Smooth muscle cell (in vitro differentiated cells): Measurements from ENCODE around the gene KIF3A. TPM values are rescaled to one million over a fixed set of nuclear protein-coding genes. Genes with fewer than 3 reads are reported as not detected.
A peak's percentile ranks its signal among the peaks of the same experiment; 100 is the strongest.

Source experiments
- DNase-seq: peaks from one replicate; lab custom pipeline; 2025; ENCODE audit not compliant: unreplicated experiment; lab: John Stamatoyannopoulos, UW
- H2AFZ ChIP-seq: fragments of 200-600 bp; sonication (generic); 2 replicates; pipeline ENCODE4 v1.6.0; 2016; ENCODE audit warnings: antibody characterized with exemption, low read depth, mild to moderate bottlenecking
- H3F3A ChIP-seq: fragments of 200-600 bp; sonication (generic); 2 replicates; pipeline ENCODE4 v1.6.0; 2017; ENCODE audit warnings: antibody characterized with exemption, low read depth
- H3K27ac ChIP-seq: fragments of 200-600 bp; sonication (generic); 2 replicates; pipeline ENCODE4 v1.5.1; 2016; ENCODE audit warnings: low read depth, mild to moderate bottlenecking
- H3K27me3 ChIP-seq: fragments of 200-600 bp; sonication (generic); 2 replicates; pipeline ENCODE4 v1.6.1; 2016; ENCODE audit warnings: low read depth, mild to moderate bottlenecking
- H3K36me3 ChIP-seq: fragments of 200-600 bp; sonication (generic); 2 replicates; pipeline ENCODE4 v1.5.1; 2016; ENCODE audit warnings: low read depth
- H3K4me1 ChIP-seq: fragments of 200-600 bp; sonication (generic); 2 replicates; pipeline ENCODE4 v1.5.1; 2016; ENCODE audit warnings: low read depth
- H3K4me2 ChIP-seq: fragments of 200-600 bp; sonication (generic); 2 replicates; pipeline ENCODE4 v1.6.0; 2016; ENCODE audit warnings: mild to moderate bottlenecking
- H3K4me3 ChIP-seq: fragments of 200-600 bp; sonication (generic); 2 replicates; pipeline ENCODE4 v1.5.1; 2016; ENCODE audit warnings: mild to moderate bottlenecking
- H3K79me2 ChIP-seq: fragments of 200-600 bp; sonication (generic); 2 replicates; pipeline ENCODE4 v1.6.0; 2016; ENCODE audit warnings: low read depth, mild to moderate bottlenecking
- H3K9ac ChIP-seq: fragments of 200-600 bp; sonication (generic); 2 replicates; pipeline ENCODE4 v1.6.0; 2016; ENCODE audit warnings: low read depth
- H3K9me3 ChIP-seq: fragments of 200-600 bp; sonication (generic); replicated peaks from 2 replicates; pipeline ENCODE4 v1.5.1; 2016; ENCODE audit warnings: low read depth
- H4K20me1 ChIP-seq: fragments of 200-600 bp; sonication (generic); 2 replicates; pipeline ENCODE4 v1.6.0; 2016; ENCODE audit warnings: low read depth
- WGBS: methylation state at CpG from one replicate; pipeline ENCODE4 v1.1.7; 2016; ENCODE audit warnings: low lambda C conversion rate; 5-methylcytosine and 5-hydroxymethylcytosine counted together
- polyA plus RNA-seq: library from polyadenylated mRNA; unstranded; fragments of >200 nt; fragmentation: Nextera tagmentation; extraction: Ambion mirVana; gene quantifications from 2 replicates; pipeline ENCODE4 v1.2.1, GENCODE V29; 2016
- total RNA-seq: library from RNA; depleted of rRNA; stranded (reverse); fragments of >200 nt; gene quantifications from 2 replicates; pipeline ENCODE4 v1.2.3, GENCODE V29; 2014
- TF ChIP-seq, protein P1 (sequence below): fragments of 200-600 bp; sonication (generic); IDR thresholded peaks from 2 replicates; pipeline ENCODE4 v1.5.1; 2017; ENCODE audit warnings: borderline replicate concordance, mild to moderate bottlenecking, antibody characterized with exemption; ENCODE audit not compliant: insufficient read depth, poor library complexity, severe bottlenecking

The KIF3A gene
- total and polyA plus RNA-seq, 2 experiments from 2014 or later: 12.6 to 21.4 TPM

DNA sequence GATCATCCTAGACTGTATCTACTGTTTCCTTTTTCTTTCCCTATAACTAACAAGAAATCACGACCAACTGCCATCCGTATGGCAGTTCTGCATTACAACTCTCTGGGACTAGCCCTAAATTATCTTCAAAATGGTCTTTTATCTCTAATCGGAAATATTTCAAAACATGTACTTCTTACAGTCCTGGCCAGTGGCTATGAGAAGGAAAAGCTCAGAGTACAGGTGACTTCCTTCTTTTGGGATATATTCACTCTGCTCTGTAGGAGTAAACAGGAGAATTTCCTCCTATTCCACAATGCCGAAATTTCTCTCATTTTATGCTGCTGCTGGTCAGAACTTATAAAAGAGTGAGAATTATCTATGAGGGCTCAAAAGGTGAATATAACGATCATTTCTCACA, 41.5 kb upstream of the KIF3A start:
- H3K27ac ChIP-seq: no peak overlapping the region
- no peaks in the 10 kb centered on the region for H3K36me3 ChIP-seq
- peaks cover 13% of the 10 kb centered on the region for H3K4me1 ChIP-seq
- H3F3A ChIP-seq: no peaks in the 10 kb centered on the region
- DNase-seq: no peak
- peaks cover 29% of the 10 kb centered on the region for H3K79me2 ChIP-seq
- 89% methylated on average over 5 of the region's 5 CpGs for WGBS
- H3K4me2 ChIP-seq: no peak overlapping the region
- peaks cover 20% of the 10 kb centered on the region for H4K20me1 ChIP-seq
- H3K27me3 ChIP-seq: no peaks in the 10 kb centered on the region
- no peak overlapping the region for H2AFZ ChIP-seq
- H3K9ac ChIP-seq: no peak overlapping the region
- no peak overlapping the region for H3K4me3 ChIP-seq
- H3K9me3 ChIP-seq: no peaks in the 10 kb centered on the region
- TF ChIP-seq, protein P1, sequence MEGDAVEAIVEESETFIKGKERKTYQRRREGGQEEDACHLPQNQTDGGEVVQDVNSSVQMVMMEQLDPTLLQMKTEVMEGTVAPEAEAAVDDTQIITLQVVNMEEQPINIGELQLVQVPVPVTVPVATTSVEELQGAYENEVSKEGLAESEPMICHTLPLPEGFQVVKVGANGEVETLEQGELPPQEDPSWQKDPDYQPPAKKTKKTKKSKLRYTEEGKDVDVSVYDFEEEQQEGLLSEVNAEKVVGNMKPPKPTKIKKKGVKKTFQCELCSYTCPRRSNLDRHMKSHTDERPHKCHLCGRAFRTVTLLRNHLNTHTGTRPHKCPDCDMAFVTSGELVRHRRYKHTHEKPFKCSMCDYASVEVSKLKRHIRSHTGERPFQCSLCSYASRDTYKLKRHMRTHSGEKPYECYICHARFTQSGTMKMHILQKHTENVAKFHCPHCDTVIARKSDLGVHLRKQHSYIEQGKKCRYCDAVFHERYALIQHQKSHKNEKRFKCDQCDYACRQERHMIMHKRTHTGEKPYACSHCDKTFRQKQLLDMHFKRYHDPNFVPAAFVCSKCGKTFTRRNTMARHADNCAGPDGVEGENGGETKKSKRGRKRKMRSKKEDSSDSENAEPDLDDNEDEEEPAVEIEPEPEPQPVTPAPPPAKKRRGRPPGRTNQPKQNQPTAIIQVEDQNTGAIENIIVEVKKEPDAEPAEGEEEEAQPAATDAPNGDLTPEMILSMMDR: no peak

- peak overlapping the region; percentile 59 for H3K4me3 ChIP-seq
- H3K27me3 ChIP-seq: no peaks in the 10 kb centered on the region
- 67% methylated on average over 4 of the region's 4 CpGs for WGBS
- peaks cover 36% of the 10 kb centered on the region for H3K79me2 ChIP-seq
- no peak overlapping the region for H3K9ac ChIP-seq
- peak overlapping the region; percentile 94 for H2AFZ ChIP-seq
- TF ChIP-seq, protein P1: no peak
- H4K20me1 ChIP-seq: peaks cover 27% of the 10 kb centered on the region
- no peak overlapping the region for H3K27ac ChIP-seq
- peaks cover 13% of the 10 kb centered on the region for H3K4me1 ChIP-seq
- peak overlapping the region; percentile 86 for H3K4me2 ChIP-seq
- no peak for DNase-seq
- H3K9me3 ChIP-seq: no peaks in the 10 kb centered on the region
- no peaks in the 10 kb centered on the region for H3K36me3 ChIP-seq
- no peaks in the 10 kb centered on the region for H3F3A ChIP-seq
Observed at GRCh38 chr5:132778129-132778528, 40.8 kb upstream of the KIF3A start.

- peaks cover 39% of the 10 kb centered on the region for H3K79me2 ChIP-seq
- peak within 1 kb of the TSS; percentile 67 for H3K27ac ChIP-seq
- H4K20me1 ChIP-seq: peaks cover 34% of the 10 kb centered on the region
- no peaks in the 10 kb centered on the region for H3K9me3 ChIP-seq
- WGBS: 8% methylated on average over 32 of the region's 82 CpGs
- no peaks in the 10 kb centered on the region for H3K36me3 ChIP-seq
- DNase-seq: no peak
- H3K27me3 ChIP-seq: no peaks in the 10 kb centered on the region
- peak within 1 kb of the TSS; percentile 94 for H2AFZ ChIP-seq
- peaks cover 13% of the 10 kb centered on the region for H3K4me1 ChIP-seq
- TF ChIP-seq, protein P1: no peak
- H3K9ac ChIP-seq: peak within 1 kb of the TSS; percentile 70
- H3K4me2 ChIP-seq: peak within 1 kb of the TSS; percentile 86
- no peaks in the 10 kb centered on the region for H3F3A ChIP-seq
- peak within 1 kb of the TSS; percentile 59 for H3K4me3 ChIP-seq
Observed at GRCh38 chr5:132777209-132778069, 40.1 kb upstream of the KIF3A start, which contains the start of gene SEPTIN8. TSS of gene SEPTIN8 (minus strand) at chr5:132777239. CDS start at chr5:132777137, 102 bp downstream.
